Esophagus muscularis mucosa (tissue), 3 donors: ENCODE results near the gene DNAL1.

Source experiments
- POLR2A ChIP-seq: fragments of 450-650 bp; IDR thresholded peaks from one replicate; pipeline ENCODE4 v1.6.1; 2017; ENCODE audit warnings: antibody characterized with exemption, moderate library complexity, mild to moderate bottlenecking, low read depth
- POLR2AphosphoS5 ChIP-seq, 2 donors: sonication (generic); formaldehyde crosslinking; IDR thresholded peaks; one replicate each; pipeline ENCODE4 v1.6.1; 2017; ENCODE audit warnings: antibody characterized with exemption in 2 of 2
- TF ChIP-seq, protein P1 (sequence below), 3 experiments: fragments of 200-600 bp in 2 of 3; fragments of 450-650 bp in 1 of 3; sonication (generic) in 2 of 3; IDR thresholded peaks; one replicate each; pipeline ENCODE4 v1.5.1; 2017 to 2019; ENCODE audit warnings: antibody characterized with exemption in 3 of 3, mild to moderate bottlenecking in 2 of 3, moderate library complexity in 1 of 3

DNA sequence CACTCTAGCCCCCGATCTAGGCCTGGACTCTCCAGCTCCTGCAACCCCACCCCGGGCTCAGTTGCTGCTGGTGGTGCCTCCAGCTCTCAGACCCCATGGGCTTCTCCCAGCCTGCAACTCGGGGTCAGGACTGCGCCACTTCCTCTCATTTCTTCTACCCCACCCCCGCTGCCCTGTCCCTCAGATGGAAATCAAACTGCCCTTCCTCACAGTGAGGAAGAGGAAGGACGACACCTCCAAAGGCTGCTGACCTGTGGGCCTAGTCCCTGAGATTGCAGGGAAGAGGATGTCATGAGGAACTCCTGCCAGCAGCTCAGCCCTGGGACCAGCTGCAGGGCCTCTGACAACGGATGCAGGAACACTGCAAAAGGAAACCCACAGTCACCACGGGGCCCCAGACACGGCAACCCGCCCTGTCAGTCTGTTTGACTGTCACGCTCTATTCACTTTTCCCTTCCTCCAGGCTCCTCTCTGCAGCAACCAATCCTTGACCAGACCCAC, 98.7 kb downstream of the DNAL1 start:
- TF ChIP-seq POLR2A (no peak), POLR2AphosphoS5 (IDR thresholded peaks at IDR 0.05) (peak; percentile 8 to 23)
- TF ChIP-seq, protein P1, sequence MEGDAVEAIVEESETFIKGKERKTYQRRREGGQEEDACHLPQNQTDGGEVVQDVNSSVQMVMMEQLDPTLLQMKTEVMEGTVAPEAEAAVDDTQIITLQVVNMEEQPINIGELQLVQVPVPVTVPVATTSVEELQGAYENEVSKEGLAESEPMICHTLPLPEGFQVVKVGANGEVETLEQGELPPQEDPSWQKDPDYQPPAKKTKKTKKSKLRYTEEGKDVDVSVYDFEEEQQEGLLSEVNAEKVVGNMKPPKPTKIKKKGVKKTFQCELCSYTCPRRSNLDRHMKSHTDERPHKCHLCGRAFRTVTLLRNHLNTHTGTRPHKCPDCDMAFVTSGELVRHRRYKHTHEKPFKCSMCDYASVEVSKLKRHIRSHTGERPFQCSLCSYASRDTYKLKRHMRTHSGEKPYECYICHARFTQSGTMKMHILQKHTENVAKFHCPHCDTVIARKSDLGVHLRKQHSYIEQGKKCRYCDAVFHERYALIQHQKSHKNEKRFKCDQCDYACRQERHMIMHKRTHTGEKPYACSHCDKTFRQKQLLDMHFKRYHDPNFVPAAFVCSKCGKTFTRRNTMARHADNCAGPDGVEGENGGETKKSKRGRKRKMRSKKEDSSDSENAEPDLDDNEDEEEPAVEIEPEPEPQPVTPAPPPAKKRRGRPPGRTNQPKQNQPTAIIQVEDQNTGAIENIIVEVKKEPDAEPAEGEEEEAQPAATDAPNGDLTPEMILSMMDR (IDR thresholded peaks at IDR 0.05): no peak
